IMR-90 (cell line): ENCODE results near the gene TRMT2A. TPM values are rescaled to one million over a fixed set of nuclear protein-coding genes. Genes with fewer than 3 reads are reported as not detected.

Experiments
- ATAC-seq: fragments of 200-7000 bp; cut with Tn5 transposase; 2 replicates; pipeline ENCODE4 v1.9.1; 2020; ENCODE audit warnings: low read depth, mild to moderate bottlenecking, moderate library complexity
- BruUV-seq: library from RNA; stranded (reverse); fragments of 400-500 nt; replicated peaks from 2 replicates; lab custom pipeline; 2021; lab: Mats Ljungman, UMichigan
- CTCF ChIA-PET: fragments of 300-600 bp; formaldehyde crosslinking; extraction: SDS; loops from one replicate; lab custom pipeline; 2021; ENCODE audit warnings: antibody characterized with exemption; lab: Yijun Ruan, JAX
- POLR2A ChIA-PET: fragments of 300-600 bp; sonication (Branson Sonifier 250); formaldehyde crosslinking; loops from one replicate; lab custom pipeline; 2022; ENCODE audit warnings: antibody characterized with exemption; ENCODE audit not compliant: unreplicated experiment; lab: Charles Lee
- DNase-seq: peaks from one replicate; pipeline ENCODE4 v3.0.0; 2013
- H2AFZ ChIP-seq: replicated peaks from 2 replicates; pipeline ENCODE3; 2013; ENCODE audit warnings: low read length, mild to moderate bottlenecking; ENCODE audit not compliant: poor library complexity
- H2AK5ac ChIP-seq: 2 replicates; pipeline ENCODE4 v1.6.1; 2013; ENCODE audit warnings: low read depth, low read length, inconsistent platforms
- H2AK9ac ChIP-seq: replicated peaks from 2 replicates; pipeline ENCODE3; 2013; ENCODE audit warnings: mild to moderate bottlenecking, low read depth, low read length, moderate library complexity; ENCODE audit not compliant: poor library complexity
- H2BK120ac ChIP-seq: 2 replicates; pipeline ENCODE4 v1.6.1; 2013; ENCODE audit warnings: low read depth, low read length, inconsistent platforms
- H2BK15ac ChIP-seq: 3 replicates; pipeline ENCODE4 v1.6.1; 2013; ENCODE audit warnings: low read depth, low read length, inconsistent platforms
- H2BK20ac ChIP-seq: 2 replicates; pipeline ENCODE4 v1.6.1; 2013; ENCODE audit warnings: low read depth, mild to moderate bottlenecking, inconsistent platforms, low read length, moderate library complexity
- H2BK5ac ChIP-seq: 2 replicates; pipeline ENCODE4 v1.6.1; 2013; ENCODE audit warnings: mild to moderate bottlenecking, low read depth, low read length, inconsistent platforms; ENCODE audit not compliant: poor library complexity, severe bottlenecking
- H3K14ac ChIP-seq: replicated peaks from 2 replicates; pipeline ENCODE4 v1.6.1; 2013; ENCODE audit warnings: low read depth, low read length, inconsistent platforms
- H3K18ac ChIP-seq: 2 replicates; pipeline ENCODE4 v1.6.1; 2013; ENCODE audit warnings: low read depth, low read length, control low read depth
- H3K23ac ChIP-seq: 2 replicates; pipeline ENCODE4 v1.6.1; 2013; ENCODE audit warnings: low read depth, low read length, inconsistent platforms
- H3K27ac ChIP-seq: 2 replicates; pipeline ENCODE4 v1.5.1; 2013; ENCODE audit warnings: mild to moderate bottlenecking, control low read depth, low read length; ENCODE audit not compliant: insufficient read depth
- H3K27me3 ChIP-seq: 2 replicates; pipeline ENCODE4 v1.6.1; 2013; ENCODE audit warnings: low read length; ENCODE audit not compliant: control insufficient read depth, insufficient read depth
- H3K36me3 ChIP-seq: 2 replicates; pipeline ENCODE4 v1.6.1; 2013; ENCODE audit warnings: low read length, mixed read lengths; ENCODE audit not compliant: control insufficient read depth, insufficient read depth
- H3K4ac ChIP-seq: 2 replicates; pipeline ENCODE4 v1.6.1; 2013; ENCODE audit warnings: low read depth, low read length, inconsistent platforms
- H3K4me1 ChIP-seq: 2 replicates; pipeline ENCODE4 v1.6.1; 2013; ENCODE audit warnings: low read length, mixed read lengths; ENCODE audit not compliant: control insufficient read depth, insufficient read depth
- H3K4me2 ChIP-seq: 2 replicates; pipeline ENCODE4 v1.6.1; 2013; ENCODE audit warnings: low read depth, mild to moderate bottlenecking, control low read depth, low read length, moderate library complexity
- H3K4me3 ChIP-seq: 2 replicates; pipeline ENCODE4 v1.5.1; 2013; ENCODE audit warnings: low read depth, mild to moderate bottlenecking, control low read depth, low read length, moderate library complexity; ENCODE audit not compliant: insufficient read depth
- H3K56ac ChIP-seq: 2 replicates; pipeline ENCODE4 v1.6.1; 2013; ENCODE audit warnings: low read length, inconsistent platforms; ENCODE audit not compliant: insufficient read depth; ENCODE audit errors: extremely low read depth
- H3K79me1 ChIP-seq, 2 experiments: 2 replicates each; pipeline ENCODE4 v1.6.1; 2013; ENCODE audit warnings: low read length in 2 of 2, inconsistent platforms in 1 of 2, low read depth in 1 of 2
- H3K9ac ChIP-seq: 2 replicates; pipeline ENCODE4 v1.6.1; 2013; ENCODE audit warnings: low read depth, low read length, control low read depth
- H3K9me1 ChIP-seq: 2 replicates; pipeline ENCODE4 v1.6.1; 2013; ENCODE audit warnings: low read length, inconsistent platforms; ENCODE audit not compliant: insufficient read depth
- H3K9me3 ChIP-seq: 2 replicates; pipeline ENCODE4 v1.6.1; 2013; ENCODE audit warnings: low read length; ENCODE audit not compliant: control insufficient read depth, insufficient read depth
- H4K20me1 ChIP-seq: 2 replicates; pipeline ENCODE4 v1.6.1; 2013; ENCODE audit warnings: low read length, inconsistent platforms; ENCODE audit not compliant: insufficient read depth
- H4K5ac ChIP-seq: 2 replicates; pipeline ENCODE4 v1.6.1; 2013; ENCODE audit warnings: mild to moderate bottlenecking, low read depth, low read length, control low read depth
- H4K8ac ChIP-seq, 2 experiments: 2 replicates each; pipeline ENCODE4 v1.6.1; 2013; ENCODE audit warnings: low read depth in 2 of 2, low read length in 2 of 2, control low read depth in 1 of 2, inconsistent platforms in 1 of 2
- H4K91ac ChIP-seq: 2 replicates; pipeline ENCODE4 v1.6.1; 2013; ENCODE audit warnings: low read depth, low read length, inconsistent platforms; ENCODE audit not compliant: insufficient read depth
- BHLHE40 ChIP-seq: fragments of 150-350 bp; IDR thresholded peaks from 2 replicates; pipeline ENCODE4 v1.6.1; 2016; ENCODE audit warnings: mild to moderate bottlenecking, low read depth, low read length
- CEBPB ChIP-seq: IDR thresholded peaks from 2 replicates; pipeline ENCODE4 v1.6.1; 2012; ENCODE audit warnings: low read depth, low read length, improper control_type of control experiment
- CHD1 ChIP-seq: IDR thresholded peaks from 2 replicates; pipeline ENCODE4 v1.6.1; 2012; ENCODE audit warnings: low read depth, low read length, improper control_type of control experiment
- FOS ChIP-seq: fragments of 150-350 bp; IDR thresholded peaks from 2 replicates; pipeline ENCODE4 v1.6.1; 2016; ENCODE audit warnings: low read depth, low read length
- MAFK ChIP-seq: IDR thresholded peaks from 2 replicates; pipeline ENCODE4 v1.6.1; 2012; ENCODE audit warnings: low read depth, low read length, improper control_type of control experiment
- MAZ ChIP-seq: IDR thresholded peaks from 2 replicates; pipeline ENCODE4 v1.6.1; 2012; ENCODE audit warnings: low read depth, mild to moderate bottlenecking, low read length, improper control_type of control experiment, moderate library complexity, borderline replicate concordance
- MXI1 ChIP-seq: IDR thresholded peaks from 2 replicates; pipeline ENCODE4 v1.6.1; 2012; ENCODE audit warnings: low read depth, mild to moderate bottlenecking, low read length, moderate library complexity, borderline replicate concordance
- NFE2L2 ChIP-seq: fragments of 150-350 bp; IDR thresholded peaks from 2 replicates; pipeline ENCODE4 v1.6.1; 2016; ENCODE audit warnings: low read depth, mild to moderate bottlenecking, low read length
- POLR2A ChIP-seq: IDR thresholded peaks from 2 replicates; pipeline ENCODE4 v1.6.1; 2012; ENCODE audit warnings: mild to moderate bottlenecking, low read depth, low read length
- RAD21 ChIP-seq: IDR thresholded peaks from 2 replicates; pipeline ENCODE4 v1.6.1; 2012; ENCODE audit warnings: low read length, improper control_type of control experiment
- RCOR1 ChIP-seq: IDR thresholded peaks from 2 replicates; pipeline ENCODE4 v1.6.1; 2012; ENCODE audit warnings: mild to moderate bottlenecking, low read length, improper control_type of control experiment; ENCODE audit not compliant: insufficient replicate concordance
- RFX5 ChIP-seq: IDR thresholded peaks from 2 replicates; pipeline ENCODE4 v1.8.0; 2012; ENCODE audit warnings: low read depth, mild to moderate bottlenecking, low read length, moderate library complexity
- SMC3 ChIP-seq: fragments of 150-350 bp; IDR thresholded peaks from 2 replicates; pipeline ENCODE4 v1.6.1; 2016; ENCODE audit warnings: low read depth, mild to moderate bottlenecking, antibody characterized with exemption, low read length, moderate library complexity
- WGBS, 2 experiments: methylation state at CpG; one replicate each; pipeline versions ENCODE4 v1.1.5 to v1.1.7; 2013; ENCODE audit warnings: missing lambda C conversion rate in 2 of 2; ENCODE audit not compliant: insufficient read length in 1 of 2; ENCODE audit errors: extremely low coverage in 2 of 2; 5-methylcytosine and 5-hydroxymethylcytosine counted together
- dilution Hi-C: fragments of 300-500 bp; cut with HindIII; formaldehyde crosslinking; loops from one replicate; pipeline ENCODE4 v1.14.3; 2018; ENCODE audit warnings: low sequenced_read_pairs; ENCODE audit not compliant: unreplicated experiment
- in situ Hi-C: fragments of 300-500 bp; cut with MboI; formaldehyde crosslinking; loops from 3 replicates; pipeline ENCODE4 v1.14.3; 2019; ENCODE audit warnings: low sequenced_read_pairs, inconsistent platforms, mixed read lengths
- intact Hi-C: fragments of 100-400 bp; cut with micrococcal nuclease; formaldehyde crosslinking; loops from 2 replicates; pipeline ENCODE4 v1.10.0; 2022
- polyA plus RNA-seq, 3 experiments: library from polyadenylated mRNA; depleted of rRNA; stranded (reverse); fragments of >200 nt; gene quantifications; 2 replicates each; pipeline ENCODE4 v1.2.3, GENCODE V29; 2012; ENCODE audit warnings: low replicate concordance in 1 of 3
- total RNA-seq: library from RNA; depleted of rRNA; stranded (reverse); fragments of >200 nt; gene quantifications from 2 replicates; pipeline ENCODE4 v1.2.3, GENCODE V29; 2012
- TF ChIP-seq, protein P1 (sequence below): conservative IDR thresholded peaks from 2 replicates; pipeline ENCODE4 v1.5.1; 2012; ENCODE audit warnings: mild to moderate bottlenecking, low read depth, low read length, improper control_type of control experiment
- TF ChIP-seq, protein P2 (sequence below): fragments of 150-350 bp; IDR thresholded peaks from 2 replicates; pipeline ENCODE4 v1.6.1; 2017; ENCODE audit warnings: mild to moderate bottlenecking, antibody characterized with exemption, low read length, low read depth
- TF ChIP-seq, protein P3 (sequence below): fragments of 150-350 bp; IDR thresholded peaks from 2 replicates; pipeline ENCODE4 v1.6.1; 2016; ENCODE audit warnings: low read depth, mild to moderate bottlenecking, low read length, moderate library complexity, borderline replicate concordance

TRMT2A gene
- total and polyA plus RNA-seq, 2 of the 4 experiments (the other 2 are of a cell fraction) = 22.0 to 39.1 TPM

DNA sequence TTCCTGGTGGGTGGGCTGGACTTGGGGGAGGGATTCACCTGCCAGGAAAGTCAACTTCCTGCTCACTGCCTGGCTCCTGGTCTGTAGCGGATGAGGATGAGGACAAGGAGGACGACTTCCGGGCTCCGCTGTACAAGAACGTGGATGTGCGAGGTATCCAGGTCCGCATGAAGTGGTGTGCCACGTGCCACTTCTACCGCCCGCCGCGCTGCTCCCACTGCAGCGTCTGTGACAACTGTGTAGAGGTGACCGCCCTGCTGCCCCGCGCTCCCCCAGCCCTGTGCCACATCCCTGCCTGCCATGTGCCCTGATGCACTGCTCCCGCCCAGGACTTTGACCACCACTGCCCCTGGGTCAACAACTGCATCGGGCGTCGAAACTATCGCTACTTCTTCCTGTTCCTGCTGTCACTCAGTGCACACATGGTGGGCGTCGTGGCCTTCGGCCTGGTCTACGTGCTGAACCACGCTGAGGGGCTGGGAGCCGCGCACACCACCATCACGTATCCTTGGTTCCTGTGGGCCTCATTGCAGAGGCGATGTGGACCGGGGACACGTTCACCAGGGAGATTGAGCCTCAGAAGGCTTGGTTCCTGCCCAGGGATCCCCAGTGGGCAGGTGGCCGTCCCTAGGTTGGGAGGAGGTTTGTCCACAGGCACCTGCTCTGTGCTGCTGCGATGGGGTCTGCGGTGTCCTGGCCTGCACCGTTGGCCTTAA is 22.5 kb upstream of the TRMT2A start:
- WGBS, 2 experiments = 95% methylated on average over 24 of the region's 36 CpGs; no CpG with 5 or more reads in 1 of the 2 experiments
- no peak overlapping the region for H2BK120ac ChIP-seq

More for the DNA sequence above, 22.5 kb upstream of the TRMT2A start:
- no peak for TF ChIP-seq RAD21
- no peak for TF ChIP-seq MAZ
- no peak for TF ChIP-seq BHLHE40
- TF ChIP-seq MXI1 = no peak
- TF ChIP-seq, protein P1, sequence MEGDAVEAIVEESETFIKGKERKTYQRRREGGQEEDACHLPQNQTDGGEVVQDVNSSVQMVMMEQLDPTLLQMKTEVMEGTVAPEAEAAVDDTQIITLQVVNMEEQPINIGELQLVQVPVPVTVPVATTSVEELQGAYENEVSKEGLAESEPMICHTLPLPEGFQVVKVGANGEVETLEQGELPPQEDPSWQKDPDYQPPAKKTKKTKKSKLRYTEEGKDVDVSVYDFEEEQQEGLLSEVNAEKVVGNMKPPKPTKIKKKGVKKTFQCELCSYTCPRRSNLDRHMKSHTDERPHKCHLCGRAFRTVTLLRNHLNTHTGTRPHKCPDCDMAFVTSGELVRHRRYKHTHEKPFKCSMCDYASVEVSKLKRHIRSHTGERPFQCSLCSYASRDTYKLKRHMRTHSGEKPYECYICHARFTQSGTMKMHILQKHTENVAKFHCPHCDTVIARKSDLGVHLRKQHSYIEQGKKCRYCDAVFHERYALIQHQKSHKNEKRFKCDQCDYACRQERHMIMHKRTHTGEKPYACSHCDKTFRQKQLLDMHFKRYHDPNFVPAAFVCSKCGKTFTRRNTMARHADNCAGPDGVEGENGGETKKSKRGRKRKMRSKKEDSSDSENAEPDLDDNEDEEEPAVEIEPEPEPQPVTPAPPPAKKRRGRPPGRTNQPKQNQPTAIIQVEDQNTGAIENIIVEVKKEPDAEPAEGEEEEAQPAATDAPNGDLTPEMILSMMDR = no peak
- no peak for TF ChIP-seq SMC3
- no peak for TF ChIP-seq RCOR1
- no peak for TF ChIP-seq MAFK
- TF ChIP-seq, protein P2, sequence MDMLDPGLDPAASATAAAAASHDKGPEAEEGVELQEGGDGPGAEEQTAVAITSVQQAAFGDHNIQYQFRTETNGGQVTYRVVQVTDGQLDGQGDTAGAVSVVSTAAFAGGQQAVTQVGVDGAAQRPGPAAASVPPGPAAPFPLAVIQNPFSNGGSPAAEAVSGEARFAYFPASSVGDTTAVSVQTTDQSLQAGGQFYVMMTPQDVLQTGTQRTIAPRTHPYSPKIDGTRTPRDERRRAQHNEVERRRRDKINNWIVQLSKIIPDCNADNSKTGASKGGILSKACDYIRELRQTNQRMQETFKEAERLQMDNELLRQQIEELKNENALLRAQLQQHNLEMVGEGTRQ = no peak
- no peak for TF ChIP-seq CEBPB
- TF ChIP-seq FOS = no peak
- TF ChIP-seq NFE2L2 = no peak
- no peak for TF ChIP-seq POLR2A
- TF ChIP-seq RFX5 = no peak
- TF ChIP-seq, protein P3, sequence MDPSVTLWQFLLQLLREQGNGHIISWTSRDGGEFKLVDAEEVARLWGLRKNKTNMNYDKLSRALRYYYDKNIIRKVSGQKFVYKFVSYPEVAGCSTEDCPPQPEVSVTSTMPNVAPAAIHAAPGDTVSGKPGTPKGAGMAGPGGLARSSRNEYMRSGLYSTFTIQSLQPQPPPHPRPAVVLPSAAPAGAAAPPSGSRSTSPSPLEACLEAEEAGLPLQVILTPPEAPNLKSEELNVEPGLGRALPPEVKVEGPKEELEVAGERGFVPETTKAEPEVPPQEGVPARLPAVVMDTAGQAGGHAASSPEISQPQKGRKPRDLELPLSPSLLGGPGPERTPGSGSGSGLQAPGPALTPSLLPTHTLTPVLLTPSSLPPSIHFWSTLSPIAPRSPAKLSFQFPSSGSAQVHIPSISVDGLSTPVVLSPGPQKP = no peak
- no peak for TF ChIP-seq CHD1
- H4K8ac ChIP-seq = no peak overlapping the region
- no peak overlapping the region for H2AK9ac ChIP-seq
- no peaks in the 10 kb centered on the region for H3K9me3 ChIP-seq
- POLR2A ChIA-PET = no interaction called here
- dilution Hi-C loops (no loop called here), intact Hi-C loops (no loop called here), in situ Hi-C loops (no loop called here)
- CTCF ChIA-PET = no interaction called here
- H3K79me1 ChIP-seq = peaks cover 20 to 79% of the 10 kb centered on the region in 2 experiments
- BruUV-seq = no TSS peak
- H2BK20ac ChIP-seq = no peak overlapping the region
- no peak overlapping the region for H4K91ac ChIP-seq
- no peak overlapping the region for H3K4me2 ChIP-seq
- H2BK15ac ChIP-seq = no peak overlapping the region
- no peak overlapping the region for H2AFZ ChIP-seq
- no peak overlapping the region for H3K23ac ChIP-seq
- H3K9me1 ChIP-seq = peaks cover 18% of the 10 kb centered on the region
- H3K9ac ChIP-seq = no peak overlapping the region
- H3K27me3 ChIP-seq = no peaks in the 10 kb centered on the region
- no peak overlapping the region for H2AK5ac ChIP-seq
- no peak overlapping the region for H3K27ac ChIP-seq
- peaks cover 65% of the 10 kb centered on the region for H4K20me1 ChIP-seq
- ATAC-seq (no peak), DNase-seq (no peak)
- H3K18ac ChIP-seq = no peak overlapping the region
- no peak overlapping the region for H4K5ac ChIP-seq
- H3K56ac ChIP-seq = no peak overlapping the region
- peaks cover 22% of the 10 kb centered on the region for H3K4me1 ChIP-seq
- no peak overlapping the region for H3K4ac ChIP-seq
- no peak overlapping the region for H2BK5ac ChIP-seq
- H3K4me3 ChIP-seq = no peak overlapping the region
- peaks cover 14% of the 10 kb centered on the region for H3K36me3 ChIP-seq
- no peak overlapping the region for H3K14ac ChIP-seq
